Transverse colon (tissue), 4 donors: Measurements from ENCODE around the gene CALN1. TPM values are rescaled to one million over a fixed set of nuclear protein-coding genes. Genes with fewer than 3 reads are reported as not detected.

Source experiments
- DNase-seq: peaks from one replicate; pipeline ENCODE4 v3.0.0-alpha.2; 2019
- H3K27ac ChIP-seq, 4 donors: fragments of 200-600 bp; sonication (generic); 2 replicates each; pipeline ENCODE4 v1.5.1; 2016 to 2018; ENCODE audit warnings: inconsistent platforms in 4 of 4
- H3K27me3 ChIP-seq: fragments of 200-600 bp; sonication (generic); 2 replicates; pipeline ENCODE4 v1.5.1; 2017; ENCODE audit warnings: inconsistent platforms
- H3K36me3 ChIP-seq, 4 donors: fragments of 200-600 bp; sonication (generic); 2 replicates each; pipeline ENCODE4 v1.5.1; 2017 to 2019; ENCODE audit warnings: inconsistent platforms in 4 of 4
- H3K4me1 ChIP-seq, 4 donors: fragments of 200-600 bp; sonication (generic); 2 replicates each; pipeline ENCODE4 v1.5.1; 2017 to 2020; ENCODE audit warnings: inconsistent platforms in 4 of 4
- H3K4me3 ChIP-seq, 4 donors: fragments of 200-600 bp; sonication (generic); 1 replicate in 1 of 4; 2 replicates in 3 of 4; pipeline versions ENCODE4 v1.5.1 to v1.6.1; 2017 to 2019; ENCODE audit warnings: inconsistent platforms in 4 of 4
- H3K9me3 ChIP-seq, 2 donors: fragments of 200-600 bp; sonication (generic); 2 replicates each; pipeline ENCODE4 v1.5.1; 2017 to 2019; ENCODE audit warnings: inconsistent platforms in 2 of 2
- CTCF ChIP-seq, 5 experiments: fragments of 200-600 bp in 3 of 5; fragments of 450-650 bp in 2 of 5; sonication (generic) in 3 of 5; IDR thresholded peaks; 1 replicate in 2 of 5; 2 replicates in 3 of 5; pipeline ENCODE4 v1.5.1; 2016 to 2017; ENCODE audit warnings: antibody characterized with exemption in 5 of 5, inconsistent platforms in 3 of 5, mild to moderate bottlenecking in 2 of 5, moderate library complexity in 1 of 5
- EP300 ChIP-seq: sonication (generic); formaldehyde crosslinking; IDR thresholded peaks from one replicate; pipeline ENCODE4 v1.6.1; 2017; ENCODE audit warnings: antibody characterized with exemption, low read depth
- POLR2A ChIP-seq: fragments of 450-650 bp; IDR thresholded peaks from one replicate; pipeline ENCODE4 v1.6.1; 2016; ENCODE audit warnings: antibody characterized with exemption, mild to moderate bottlenecking, moderate library complexity
- POLR2AphosphoS5 ChIP-seq, 3 donors: sonication (generic); formaldehyde crosslinking; IDR thresholded peaks; one replicate each; pipeline ENCODE4 v1.6.1; 2016; ENCODE audit warnings: antibody characterized with exemption in 3 of 3
- WGBS, 2 donors: methylation state at CpG; one replicate each; pipeline ENCODE4 v1.1.5; 2018; ENCODE audit warnings: low coverage in 1 of 2; 5-methylcytosine and 5-hydroxymethylcytosine counted together
- in situ Hi-C, 4 donors: fragments of 200-750 bp; cut with MboI; loops; one replicate each; pipeline versions ENCODE4 v1.15.0 to v1.15.1; 2017; ENCODE audit warnings: low sequenced_read_pairs in 3 of 4, low pct_ligation_motif_present in 1 of 4, low pct_unique_long_range_greater_than_20kb in 1 of 4
- intact Hi-C: fragments of 100-400 bp; cut with DNase I; formaldehyde crosslinking; loops from one replicate; pipeline ENCODE4 v1.15.1; 2023; ENCODE audit warnings: low total_unique reads
- total RNA-seq, 4 donors: library from RNA; depleted of rRNA; stranded (reverse); fragments of >200 nt; gene quantifications; one replicate each; pipeline ENCODE4 v1.1.0, GENCODE V29; 2016

The CALN1 gene
- total RNA-seq, 4 donors from 2014 or later: not detected

GRCh38 chr7:72416846-72417245, 4.7 kb upstream of the CALN1 start:
- in situ Hi-C loops: no loop called here
- Histone ChIP-seq H3K27me3 (no peaks in the 10 kb centered on the region), H3K4me3 (no peak overlapping the region), H3K27ac (no peak overlapping the region), H3K4me1 (no peaks in the 10 kb centered on the region), H3K36me3 (no peaks in the 10 kb centered on the region), H3K9me3 (no peaks in the 10 kb centered on the region)
- TF ChIP-seq POLR2A (no peak), CTCF (IDR thresholded peaks at IDR 0.05) (no peak), POLR2AphosphoS5 (IDR thresholded peaks at IDR 0.05) (no peak), EP300 (no peak)
- 88% methylated on average over 8 of the region's 8 CpGs; no CpG with 5 or more reads in 1 of the 2 donors for WGBS, 2 donors
- DNase-seq: no peak
- intact Hi-C loops: no loop called here

GRCh38 chr7:72415586-72415985, 3.4 kb upstream of the CALN1 start:
- no peaks in the 10 kb centered on the region for H3K27me3 ChIP-seq
- no peak overlapping the region for H3K4me3 ChIP-seq
- in situ Hi-C loops: no loop called here
- no peaks in the 10 kb centered on the region for H3K9me3 ChIP-seq
- no peak for TF ChIP-seq POLR2A
- TF ChIP-seq EP300: no peak
- DNase-seq: no peak
- no peaks in the 10 kb centered on the region for H3K4me1 ChIP-seq
- intact Hi-C loops: no loop called here
- WGBS, 2 donors: 86 to 93% methylated on average over 3 to 11 of the region's 11 CpGs
- H3K27ac ChIP-seq: no peak overlapping the region
- no peaks in the 10 kb centered on the region for H3K36me3 ChIP-seq

- in situ Hi-C loops (no loop called here), intact Hi-C loops (no loop called here)
- no peaks in the 10 kb centered on the region for H3K27me3 ChIP-seq
- WGBS, 2 donors: 82 to 96% methylated on average over 5 to 9 of the region's 9 CpGs
- H3K4me3 ChIP-seq: no peak overlapping the region
- H3K9me3 ChIP-seq: no peaks in the 10 kb centered on the region
- TF ChIP-seq CTCF (IDR thresholded peaks at IDR 0.05): no peak
- no peak for TF ChIP-seq POLR2AphosphoS5 (IDR thresholded peaks at IDR 0.05)
- TF ChIP-seq EP300: no peak
- no peak for TF ChIP-seq POLR2A
- no peaks in the 10 kb centered on the region for H3K36me3 ChIP-seq
- H3K4me1 ChIP-seq: no peaks in the 10 kb centered on the region
- no peak for DNase-seq
- H3K27ac ChIP-seq: no peak overlapping the region
Observed at GRCh38 chr7:72413886-72414285, 1.7 kb upstream of the CALN1 start.

- 89 to 91% methylated on average over 6 of the region's 6 CpGs for WGBS, 2 donors
- no peaks in the 10 kb centered on the region for H3K36me3 ChIP-seq
- no peaks in the 10 kb centered on the region for H3K4me1 ChIP-seq
- in situ Hi-C loops (no loop called here), intact Hi-C loops (no loop called here)
- no peak overlapping the region for H3K4me3 ChIP-seq
- no peaks in the 10 kb centered on the region for H3K9me3 ChIP-seq
- no peak overlapping the region for H3K27ac ChIP-seq
- TF ChIP-seq POLR2AphosphoS5 (IDR thresholded peaks at IDR 0.05): no peak
- TF ChIP-seq CTCF (IDR thresholded peaks at IDR 0.05): no peak
- TF ChIP-seq EP300: no peak
- TF ChIP-seq POLR2A: no peak
- no peak for DNase-seq
- no peaks in the 10 kb centered on the region for H3K27me3 ChIP-seq
Observed at GRCh38 chr7:72413290-72413689, 1.2 kb upstream of the CALN1 start.

GRCh38 chr7:72411419-72411818, 719 bp downstream of the CALN1 start:
- Histone ChIP-seq H3K4me3 (no peak overlapping the region), H3K9me3 (no peaks in the 10 kb centered on the region), H3K4me1 (no peaks in the 10 kb centered on the region), H3K27me3 (no peaks in the 10 kb centered on the region), H3K27ac (no peak overlapping the region), H3K36me3 (no peaks in the 10 kb centered on the region)
- TF ChIP-seq CTCF (IDR thresholded peaks at IDR 0.05) (no peak), POLR2A (no peak)
- DNase-seq: no peak
- in situ Hi-C loops: no loop called here
- intact Hi-C loops: no loop called here
- WGBS, 2 donors: 44 to 52% methylated on average over 4 of the region's 4 CpGs
